HG02588 (cell line): Measurements from ENCODE around the gene SCN9A.
"Not testable (repeated sequence)": the region's sequence is repeated elsewhere in the genome, so short reads cannot be mapped to it uniquely, and the experiment has no call there.

Source experiments
- ATAC-seq: cut with Tn5 transposase; IDR thresholded peaks from one replicate; pipeline ENCODE4 v1.9.1; 2021; ENCODE audit warnings: mild to moderate bottlenecking, moderate library complexity; ENCODE audit not compliant: unreplicated experiment

The SCN9A gene

GRCh38 chr2:166335284-166335683 lies 40.5 kb downstream of the SCN9A start:
- no peak for ATAC-seq

- no peak for ATAC-seq
These were observed 40.9 kb downstream of the SCN9A start for GRCh38 chr2:166334805-166335204.

- no peak for ATAC-seq
These were observed 41.9 kb downstream of the SCN9A start for GRCh38 chr2:166333801-166334200.

- ATAC-seq = no peak
These were observed 43.6 kb downstream of the SCN9A start for GRCh38 chr2:166332106-166332505.

GRCh38 chr2:166331468-166331867 lies 44.3 kb downstream of the SCN9A start:
- ATAC-seq = no peak

DNA sequence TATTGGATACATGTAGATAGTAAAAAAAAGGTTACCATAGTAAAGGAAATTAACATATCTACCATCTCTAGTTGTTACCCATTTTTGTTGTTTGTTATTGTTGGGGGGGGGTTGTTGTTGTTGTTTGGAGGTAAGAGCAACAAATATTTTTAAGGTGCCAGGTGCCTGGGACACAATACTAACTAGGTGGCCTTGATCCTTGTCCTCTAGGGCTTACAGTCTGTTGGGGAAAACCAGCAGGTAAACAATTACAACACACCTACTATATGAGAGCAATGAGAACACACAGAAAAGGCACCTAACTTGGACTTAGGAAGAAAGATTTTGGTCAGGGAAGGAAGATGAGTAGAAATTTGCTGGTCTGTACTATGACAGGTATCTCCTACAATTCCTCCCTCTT lies 46.3 kb downstream of the SCN9A start:
- no peak for ATAC-seq

DNA sequence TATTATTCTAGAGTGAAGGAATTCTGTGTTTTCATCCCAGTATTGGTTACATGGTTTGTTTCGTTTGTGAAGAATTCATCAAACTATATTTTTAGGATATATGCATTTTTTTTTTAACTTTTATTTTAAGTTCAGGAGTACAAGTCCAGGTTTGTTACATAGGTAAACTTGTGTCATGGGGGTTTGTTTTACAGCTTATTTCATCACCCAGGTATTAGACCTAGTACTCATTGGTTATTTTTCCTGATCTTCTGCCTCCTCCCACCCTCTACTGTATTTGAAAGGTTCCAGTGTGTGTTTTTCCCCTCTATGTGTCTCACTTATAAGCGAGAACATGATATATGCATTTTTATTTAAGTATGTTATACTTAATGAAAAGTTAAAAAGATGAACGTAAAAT lies 47.6 kb downstream of the SCN9A start:
- no peak for ATAC-seq

DNA sequence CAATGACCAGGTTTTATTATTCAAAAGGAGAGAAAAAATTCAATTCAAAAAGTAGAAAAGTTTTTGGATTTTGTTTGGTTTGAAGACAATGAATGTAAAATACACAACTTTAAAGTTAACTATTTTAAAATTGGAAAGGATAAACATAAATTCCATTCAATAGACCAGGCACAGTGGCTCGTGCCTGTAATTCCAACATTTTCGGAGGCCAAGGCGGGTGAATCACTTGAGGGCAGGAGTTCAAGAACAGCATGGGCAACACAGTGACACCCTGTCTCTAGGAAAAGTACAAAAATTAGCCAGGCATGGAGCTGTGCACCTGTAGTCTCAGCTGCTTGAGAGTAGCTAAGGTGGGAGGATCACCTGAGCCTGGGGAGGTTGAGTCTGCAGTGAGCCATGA lies 54.7 kb downstream of the SCN9A start:
- no peak for ATAC-seq

GRCh38 chr2:166314022-166314759 lies 61.6 kb downstream of the SCN9A start:
- ATAC-seq = no peak

- ATAC-seq = not testable (repeated sequence)
These were observed 62.9 kb downstream of the SCN9A start for GRCh38 chr2:166312863-166313262.

DNA sequence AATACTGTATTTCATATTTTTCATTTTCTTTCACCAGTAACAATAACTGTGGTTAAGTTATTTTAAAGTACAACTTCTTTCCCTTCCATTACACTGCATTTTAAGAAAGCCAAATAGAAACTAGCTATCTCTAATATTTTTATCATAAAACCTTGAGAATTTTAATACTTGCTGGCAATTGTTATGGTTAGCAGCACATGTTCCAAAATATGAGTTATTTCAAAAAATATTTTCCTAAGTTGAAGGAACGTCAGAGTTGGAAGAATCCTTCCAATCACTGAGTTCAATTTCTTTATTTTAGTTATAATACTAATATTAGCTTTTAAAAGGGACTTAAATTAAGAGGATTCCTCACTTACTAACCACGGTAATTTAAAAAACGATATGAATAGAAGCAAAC lies 68.4 kb downstream of the SCN9A start:
- no peak for ATAC-seq

DNA sequence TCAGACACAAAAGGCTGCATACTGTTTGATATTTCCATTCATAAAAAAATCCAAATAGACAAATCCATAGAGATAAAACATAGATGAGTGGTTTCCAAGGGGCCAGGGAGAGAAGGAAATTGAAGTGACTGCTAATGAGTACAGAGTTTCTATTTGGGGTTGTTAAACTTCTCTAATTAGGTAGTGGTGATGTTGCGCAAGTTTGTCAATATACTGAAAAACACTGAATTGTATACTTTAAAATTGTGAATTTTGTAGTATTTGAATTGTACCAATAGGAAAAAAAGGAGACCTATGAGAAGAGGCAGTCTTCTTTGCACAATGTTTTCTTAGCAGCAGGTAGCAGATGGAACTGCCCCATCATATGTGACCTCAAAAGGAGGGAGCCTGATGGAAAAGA lies 71.1 kb downstream of the SCN9A start:
- no peak for ATAC-seq

- ATAC-seq = no peak
These were observed 73.7 kb downstream of the SCN9A start for GRCh38 chr2:166302036-166302435.

- no peak for ATAC-seq
These were observed 77.8 kb downstream of the SCN9A start for GRCh38 chr2:166297951-166298350.

- no peak for ATAC-seq
These were observed 81.8 kb downstream of the SCN9A start for GRCh38 chr2:166293984-166294383.

GRCh38 chr2:166285215-166285614 lies 90.5 kb downstream of the SCN9A start:
- no peak for ATAC-seq

DNA sequence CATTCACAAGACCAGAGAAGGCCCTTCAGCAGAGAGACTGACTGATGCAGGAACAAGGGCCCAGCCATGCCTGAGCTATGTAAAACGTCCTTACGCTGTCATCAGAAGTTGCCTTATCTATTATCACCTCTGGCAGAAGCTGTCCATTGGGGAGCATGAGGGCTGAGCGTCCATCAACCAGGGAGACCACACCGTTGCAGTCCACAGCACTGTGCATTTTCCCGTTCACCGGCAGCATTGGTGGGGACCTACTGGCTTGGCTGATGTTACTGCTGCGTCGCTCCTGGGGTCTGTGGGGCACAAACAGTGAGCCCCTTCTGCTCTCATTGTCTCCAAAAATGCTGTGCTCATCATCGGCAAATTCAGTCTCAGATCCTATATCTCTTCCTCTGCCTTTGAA lies 91.4 kb downstream of the SCN9A start:
- no peak for ATAC-seq

GRCh38 chr2:166282154-166282553 lies 93.6 kb downstream of the SCN9A start:
- ATAC-seq = no peak

GRCh38 chr2:166278856-166279255 lies 96.9 kb downstream of the SCN9A start:
- ATAC-seq = no peak

GRCh38 chr2:166270376-166270775 lies 105.4 kb downstream of the SCN9A start:
- no peak for ATAC-seq

GRCh38 chr2:166269322-166269721 lies 106.4 kb downstream of the SCN9A start:
- no peak for ATAC-seq

GRCh38 chr2:166257859-166258258 lies 117.9 kb downstream of the SCN9A start:
- ATAC-seq = no peak

GRCh38 chr2:166256896-166257295 lies 118.8 kb downstream of the SCN9A start:
- no peak for ATAC-seq
